HG02678 (cell line): ENCODE data around the gene PDZD8.
"Not testable (repeated sequence)": the region's sequence is repeated elsewhere in the genome, so short reads cannot be mapped to it uniquely, and the experiment has no call there.

ENCODE experiments used
- ATAC-seq: cut with Tn5 transposase; IDR thresholded peaks from one replicate; pipeline ENCODE4 v1.9.1; 2021; ENCODE audit warnings: mild to moderate bottlenecking, moderate library complexity; ENCODE audit not compliant: unreplicated experiment

The PDZD8 gene

GRCh38 chr10:117298219-117298618 lies 77.0 kb downstream of the PDZD8 start:
- ATAC-seq = no peak

- no peak for ATAC-seq
Measured at GRCh38 chr10:117294735-117295134, 80.5 kb downstream of the PDZD8 start.

DNA sequence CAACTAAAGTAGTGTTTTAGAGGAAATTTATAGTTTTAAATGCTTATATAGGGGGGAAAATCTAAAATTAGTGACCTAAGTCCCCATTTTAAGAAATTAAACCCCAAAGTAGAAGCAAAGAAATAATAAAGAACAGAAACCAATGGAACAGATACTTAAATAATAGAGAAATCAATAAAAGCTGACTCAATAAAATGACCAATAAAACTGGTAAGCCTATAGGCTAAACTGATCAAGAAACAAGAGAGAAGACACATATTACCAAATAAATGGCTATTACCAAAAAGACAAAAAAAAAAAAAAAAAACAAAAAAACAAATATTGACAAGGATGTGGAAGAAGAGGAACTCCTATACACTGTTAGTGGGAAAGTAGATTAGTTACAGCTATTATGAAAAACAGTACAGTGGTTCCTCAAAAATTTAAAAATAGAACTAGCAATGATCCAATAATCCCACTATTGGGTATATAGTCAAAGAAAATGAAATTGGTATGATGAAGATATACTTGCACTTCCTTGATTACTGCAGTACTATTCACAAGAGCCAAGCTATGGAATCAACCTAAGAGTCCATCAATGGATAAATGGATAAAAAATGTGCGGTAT lies 81.1 kb downstream of the PDZD8 start:
- no peak for ATAC-seq

GRCh38 chr10:117290872-117291271 lies 84.4 kb downstream of the PDZD8 start:
- not testable (repeated sequence) for ATAC-seq

GRCh38 chr10:117284716-117285494 lies 90.3 kb downstream of the PDZD8 start:
- no peak for ATAC-seq

GRCh38 chr10:117277675-117278074 lies 97.6 kb downstream of the PDZD8 start:
- ATAC-seq = no peak

DNA sequence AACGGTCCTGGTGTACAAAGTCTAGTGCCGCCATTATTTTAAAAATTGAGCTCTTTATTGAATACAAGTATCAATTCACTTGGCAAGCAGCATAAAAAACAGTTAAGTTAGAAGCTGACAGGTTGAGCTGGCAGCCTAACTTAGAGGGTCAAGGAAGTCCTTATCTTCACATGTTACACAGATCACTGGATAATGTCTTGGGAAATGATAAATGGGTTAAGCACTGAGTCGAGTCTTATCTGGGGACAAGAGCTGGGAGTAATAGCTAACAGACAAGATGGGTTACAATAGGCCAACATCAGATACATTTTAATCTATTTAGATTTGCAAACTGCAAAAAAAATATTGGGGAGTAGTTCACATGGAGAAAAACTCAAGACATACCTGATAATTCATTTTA lies 100.1 kb downstream of the PDZD8 start:
- no peak for ATAC-seq

DNA sequence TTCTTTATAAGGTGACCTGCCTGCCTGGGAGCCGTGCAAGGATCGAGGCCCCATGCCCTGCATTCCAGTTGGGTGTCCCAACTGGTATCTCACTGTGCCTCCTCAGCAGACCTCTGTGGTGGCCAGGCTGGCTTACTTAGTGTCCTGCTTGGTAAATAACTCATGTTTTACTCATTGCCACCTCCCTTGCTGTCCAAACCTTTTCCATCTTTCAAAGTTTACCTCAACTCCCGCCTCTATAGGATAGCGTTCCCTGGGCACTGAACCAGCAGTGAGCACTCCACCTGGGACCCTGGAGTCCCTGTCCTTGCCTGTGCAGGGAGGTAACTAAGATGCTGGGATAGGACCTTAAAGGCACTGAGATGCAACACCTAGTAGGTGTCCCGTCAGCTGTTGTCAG lies 100.7 kb downstream of the PDZD8 start:
- no peak for ATAC-seq

DNA sequence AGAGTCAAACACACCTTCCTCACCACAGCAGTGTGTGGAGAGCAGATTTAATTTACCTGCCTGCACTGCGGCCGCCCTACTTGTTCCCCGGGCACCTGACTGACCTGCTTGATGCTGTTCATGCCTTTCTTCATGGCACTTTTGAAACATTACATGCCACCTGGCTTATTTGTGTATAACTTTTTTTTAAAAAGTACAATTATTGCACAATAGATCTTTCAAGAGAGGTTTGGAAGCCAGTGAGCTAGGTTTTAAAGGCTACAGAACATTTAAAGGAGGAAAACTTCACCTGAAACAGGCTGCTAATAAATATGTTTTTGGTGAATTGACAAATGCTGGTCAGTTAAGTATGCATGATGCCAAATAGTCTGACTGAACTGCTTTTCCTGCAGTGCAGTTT lies 101.3 kb downstream of the PDZD8 start:
- ATAC-seq = no peak

- ATAC-seq = no peak
Measured at GRCh38 chr10:117272195-117273076, 102.8 kb downstream of the PDZD8 start.

DNA sequence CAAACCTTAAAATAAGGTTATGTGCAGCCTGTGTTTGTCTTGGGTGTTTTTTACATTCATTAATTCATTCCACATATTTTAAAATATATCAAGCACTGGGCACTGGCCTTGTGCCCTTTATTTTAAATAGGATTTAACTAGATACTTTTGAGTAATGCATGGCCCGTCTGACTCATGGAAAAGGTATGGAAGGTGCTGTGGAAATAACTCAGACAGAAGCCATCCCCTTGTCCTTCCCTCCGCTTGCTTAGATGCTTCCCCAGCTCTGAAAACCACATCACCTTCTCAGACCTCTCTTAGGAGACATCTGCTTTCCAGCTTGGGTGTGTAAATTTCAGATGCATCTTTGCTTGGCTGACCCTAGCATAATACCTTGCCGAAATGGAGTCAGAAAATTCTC lies 103.8 kb downstream of the PDZD8 start:
- no peak for ATAC-seq

DNA sequence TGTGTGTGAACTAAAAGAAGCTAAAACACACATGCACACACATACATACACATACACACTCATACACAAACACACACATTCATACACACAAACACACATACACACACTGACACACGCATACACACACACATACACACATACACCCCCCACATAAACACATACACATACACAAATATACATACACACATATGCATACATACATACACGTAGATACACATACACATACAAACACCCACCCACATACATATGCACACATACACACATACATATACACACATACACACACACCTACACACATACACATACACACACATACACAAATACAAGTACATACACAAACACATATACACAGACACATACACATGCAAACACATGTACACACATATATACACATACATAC lies 106.3 kb downstream of the PDZD8 start:
- ATAC-seq = no peak

DNA sequence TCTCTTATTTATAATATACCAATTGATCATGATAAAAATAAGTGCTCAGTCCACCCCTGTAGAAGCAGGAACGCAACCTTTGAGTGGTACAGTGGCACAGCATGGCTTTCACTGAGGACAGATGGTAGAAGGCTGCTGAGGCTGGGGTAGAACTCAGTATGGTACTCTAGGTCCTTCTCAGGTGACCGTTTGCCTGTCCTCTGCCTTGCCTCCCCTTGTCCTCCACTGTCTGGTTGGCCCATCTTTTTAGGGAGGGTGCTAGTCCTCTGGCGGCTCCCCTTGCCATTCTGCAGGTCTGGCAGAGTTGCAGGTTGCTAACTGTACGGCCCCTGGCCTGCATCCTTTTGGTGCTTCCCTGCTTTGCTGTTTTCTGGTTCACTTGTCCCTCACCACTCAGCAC lies 107.0 kb downstream of the PDZD8 start:
- ATAC-seq = no peak

GRCh38 chr10:117266812-117267211 lies 108.4 kb downstream of the PDZD8 start:
- no peak for ATAC-seq

GRCh38 chr10:117266400-117266799 lies 108.8 kb downstream of the PDZD8 start:
- no peak for ATAC-seq

DNA sequence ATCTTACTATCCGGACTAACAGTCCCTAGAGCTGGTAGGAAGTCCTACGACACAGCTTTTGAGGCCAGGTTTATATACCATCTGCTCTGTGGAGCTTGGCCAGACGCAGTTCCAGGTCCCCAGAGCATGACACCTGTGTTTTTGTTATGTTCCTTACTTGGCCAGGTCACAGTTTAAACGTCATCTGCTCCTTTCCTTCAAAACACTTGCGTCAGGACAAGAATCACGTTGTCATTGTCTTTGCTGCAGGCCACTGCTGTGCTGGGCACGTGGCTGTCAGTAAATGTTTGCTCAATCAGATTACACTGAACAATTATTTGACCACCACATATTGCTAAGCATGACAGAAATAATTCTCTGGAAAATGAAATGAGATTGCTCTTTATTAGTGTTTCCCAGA lies 110.5 kb downstream of the PDZD8 start:
- ATAC-seq = no peak

- ATAC-seq = no peak
Measured at GRCh38 chr10:117262903-117263293, 112.3 kb downstream of the PDZD8 start.

- no peak for ATAC-seq
Measured at GRCh38 chr10:117262291-117262902, 112.8 kb downstream of the PDZD8 start.

- ATAC-seq = no peak
Measured at GRCh38 chr10:117261501-117261900, 113.7 kb downstream of the PDZD8 start.

DNA sequence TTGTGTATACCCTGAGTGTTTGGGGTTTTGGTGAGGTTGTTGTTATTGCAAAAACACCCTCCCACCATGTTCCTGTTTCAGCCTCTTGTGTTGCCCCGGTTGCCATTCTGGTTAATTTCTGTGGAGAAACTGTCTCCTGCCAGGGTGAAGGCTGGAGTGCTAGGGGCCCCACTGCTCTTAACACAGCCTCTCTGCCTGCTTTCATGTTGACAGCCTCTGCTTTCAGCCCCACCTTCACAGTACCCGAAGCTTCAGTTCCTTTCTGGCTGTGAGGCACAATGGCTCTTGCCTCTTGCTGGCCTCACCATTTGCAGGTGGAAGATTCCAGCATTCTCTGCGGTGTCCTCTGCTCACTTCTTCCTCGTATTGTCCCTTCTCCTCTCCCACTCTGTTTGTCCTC lies 115.2 kb downstream of the PDZD8 start:
- no peak for ATAC-seq

DNA sequence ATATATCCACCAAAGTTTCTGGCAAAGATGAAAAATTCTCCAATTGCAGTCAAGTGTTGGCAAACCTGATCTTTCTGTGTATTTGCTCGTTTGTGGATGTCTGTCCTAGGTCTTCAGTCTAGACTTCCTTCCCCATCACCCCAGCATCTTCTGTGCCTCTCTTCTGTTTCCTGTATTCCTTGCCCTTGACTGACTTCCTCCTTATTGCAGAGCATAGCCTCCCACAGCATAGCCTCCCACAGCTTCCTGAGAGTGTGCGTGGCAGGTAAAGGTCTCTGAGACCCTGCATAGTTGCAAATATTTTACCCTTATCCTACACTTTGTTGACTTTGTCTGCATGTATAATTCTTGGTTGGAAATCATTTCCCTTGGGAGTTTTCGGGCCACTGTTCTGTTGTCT lies 116.0 kb downstream of the PDZD8 start:
- no peak for ATAC-seq
